ENCODE measurements around the gene SERINC5.
"Not testable (repeated sequence)": the region's sequence is repeated elsewhere in the genome, so short reads cannot be mapped to it uniquely, and the experiment has no call there.

DNA sequence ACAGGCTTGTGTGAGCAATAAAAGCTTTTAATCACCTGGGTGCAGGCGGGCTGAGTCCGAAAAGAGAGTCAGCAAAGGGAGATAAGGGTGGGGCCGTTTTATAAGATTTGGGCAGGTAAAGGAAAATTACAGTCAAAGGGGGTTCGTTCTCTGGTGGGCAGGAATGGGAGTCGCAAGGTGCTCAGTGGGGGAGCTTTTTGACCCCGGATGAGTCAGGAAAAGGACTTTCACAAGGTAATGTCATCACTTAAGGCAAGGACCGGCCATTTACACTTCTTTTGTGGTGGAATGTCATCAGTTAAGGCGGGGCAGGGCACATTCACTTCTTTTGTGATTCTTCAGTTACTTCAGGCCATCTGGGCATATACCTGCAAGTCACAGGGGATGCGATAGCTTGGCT is 70.3 kb downstream of the SERINC5 start:
- TF ChIP-seq, protein P1, sequence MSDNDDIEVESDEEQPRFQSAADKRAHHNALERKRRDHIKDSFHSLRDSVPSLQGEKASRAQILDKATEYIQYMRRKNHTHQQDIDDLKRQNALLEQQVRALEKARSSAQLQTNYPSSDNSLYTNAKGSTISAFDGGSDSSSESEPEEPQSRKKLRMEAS (CRISPR knock-in tag; IDR thresholded peaks at IDR 0.05) = not testable (repeated sequence)
- not testable (repeated sequence) for TF ChIP-seq ZNF416 (CRISPR knock-in tag; IDR thresholded peaks at IDR 0.05)

Data from WTC11 (cell line).